Activated CD4-positive, alpha-beta memory T cell treated with anti-CD3 and anti-CD28 coated beads, Interleukin-2, amount 10 ng/mL, durations not matched to agents 7 days and 5 days (primary cell): ENCODE measurements around the gene RUSC1. TPM values are rescaled to one million over a fixed set of nuclear protein-coding genes. Genes with fewer than 3 reads are reported as not detected.
"Not testable (repeated sequence)": the region's sequence is repeated elsewhere in the genome, so short reads cannot be mapped to it uniquely, and the experiment has no call there.

Experiments
- CTCF ChIA-PET: fragments of 350-600 bp; sonication (Branson Sonifier 250); formaldehyde crosslinking; loops from one replicate; lab custom pipeline; 2021; ENCODE audit warnings: antibody characterized with exemption, inconsistent platforms; lab: Charles Lee
- POLR2A ChIA-PET: fragments of 350-600 bp; sonication (Branson Sonifier 250); formaldehyde crosslinking; loops from one replicate; lab custom pipeline; 2021; ENCODE audit warnings: antibody characterized with exemption; lab: Charles Lee
- DNase-seq: peaks from one replicate; pipeline ENCODE4 v3.0.0-alpha.2; 2020
- H3K27ac Mint-ChIP-seq: one replicate; pipeline ENCODE4 v1.8.0; 2021; ENCODE audit warnings: mild to moderate bottlenecking, mixed read lengths
- H3K27me3 Mint-ChIP-seq: one replicate; pipeline ENCODE4 v1.8.0; 2021; ENCODE audit warnings: mixed read lengths
- H3K36me3 Mint-ChIP-seq: one replicate; pipeline ENCODE4 v1.8.0; 2021; ENCODE audit warnings: low read depth, mixed read lengths
- H3K4me1 Mint-ChIP-seq: one replicate; pipeline ENCODE4 v1.8.0; 2021; ENCODE audit warnings: mixed read lengths
- H3K4me3 Mint-ChIP-seq: one replicate; pipeline ENCODE4 v1.8.0; 2021; ENCODE audit warnings: mild to moderate bottlenecking, mixed read lengths
- H3K9me3 Mint-ChIP-seq: one replicate; pipeline ENCODE4 v1.8.0; 2021; ENCODE audit warnings: mixed read lengths
- total RNA-seq, 2 experiments: library from RNA; stranded (reverse); gene quantifications; one replicate each; pipeline ENCODE4 v1.2.3, GENCODE V29; 2021

RUSC1 gene
- total RNA-seq, 2 experiments from 2014 or later: 24.6 to 26.2 TPM

DNA sequence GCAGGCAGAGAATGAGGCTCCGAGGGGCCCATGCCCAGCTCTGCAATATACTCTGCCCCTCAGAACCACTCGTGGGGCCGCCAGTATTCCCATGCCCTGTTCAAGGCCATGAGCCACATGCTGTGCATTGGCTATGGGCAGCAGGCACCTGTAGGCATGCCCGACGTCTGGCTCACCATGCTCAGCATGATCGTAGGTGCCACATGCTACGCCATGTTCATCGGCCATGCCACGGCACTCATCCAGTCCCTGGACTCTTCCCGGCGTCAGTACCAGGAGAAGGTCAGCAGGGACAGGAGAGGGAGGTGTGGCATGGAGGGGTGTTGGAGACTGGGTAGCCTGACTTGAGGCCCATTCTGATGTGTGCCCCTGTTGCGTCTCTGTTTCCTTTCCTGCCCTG lies 36.2 kb upstream of the RUSC1 start:
- POLR2A ChIA-PET: no interaction called here

DNA sequence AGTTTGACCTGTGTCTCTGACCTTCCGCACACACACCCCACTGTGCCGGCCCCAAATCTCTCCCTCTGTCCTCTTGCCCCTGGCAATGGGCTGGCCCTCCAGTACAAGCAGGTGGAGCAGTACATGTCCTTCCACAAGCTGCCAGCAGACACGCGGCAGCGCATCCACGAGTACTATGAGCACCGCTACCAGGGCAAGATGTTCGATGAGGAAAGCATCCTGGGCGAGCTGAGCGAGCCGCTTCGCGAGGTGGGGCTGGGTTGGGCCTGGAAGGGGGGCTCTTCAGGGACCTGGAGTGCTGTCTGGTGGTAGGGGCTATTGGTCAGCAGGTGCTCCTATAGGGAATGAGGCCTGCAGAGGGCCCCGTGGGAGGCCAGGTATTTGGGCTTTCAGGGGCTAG lies 35.6 kb upstream of the RUSC1 start:
- Mint-ChIP-seq H3K9me3 (no peaks in the 10 kb centered on the region), H3K4me1 (peaks cover 2% of the 10 kb centered on the region), H3K36me3 (no peaks in the 10 kb centered on the region), H3K27me3 (peaks cover under 1% of the 10 kb centered on the region), H3K4me3 (no peak overlapping the region), H3K27ac (no peak overlapping the region)
- ChIA-PET CTCF (no interaction called here), POLR2A (no interaction called here)
- no peak for DNase-seq

More for the DNA sequence above, 36.2 kb upstream of the RUSC1 start:
- Mint-ChIP-seq H3K27ac (no peak overlapping the region), H3K4me3 (no peak overlapping the region), H3K9me3 (no peaks in the 10 kb centered on the region), H3K27me3 (no peaks in the 10 kb centered on the region), H3K36me3 (no peaks in the 10 kb centered on the region), H3K4me1 (peaks cover 2% of the 10 kb centered on the region)
- no peak for DNase-seq
- CTCF ChIA-PET: no interaction called here

DNA sequence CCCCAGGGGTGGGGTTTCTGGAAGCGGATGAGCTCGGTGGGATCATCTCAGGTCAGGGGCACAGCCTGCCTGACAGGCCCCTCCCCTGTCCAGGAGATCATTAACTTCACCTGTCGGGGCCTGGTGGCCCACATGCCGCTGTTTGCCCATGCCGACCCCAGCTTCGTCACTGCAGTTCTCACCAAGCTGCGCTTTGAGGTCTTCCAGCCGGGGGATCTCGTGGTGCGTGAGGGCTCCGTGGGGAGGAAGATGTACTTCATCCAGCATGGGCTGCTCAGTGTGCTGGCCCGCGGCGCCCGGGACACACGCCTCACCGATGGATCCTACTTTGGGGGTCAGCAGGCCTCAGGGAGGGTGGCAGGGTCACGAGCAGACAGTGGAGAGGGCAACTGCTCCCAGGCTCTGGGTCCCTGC lies 35.1 kb upstream of the RUSC1 start:
- no peaks in the 10 kb centered on the region for H3K9me3 Mint-ChIP-seq
- no peaks in the 10 kb centered on the region for H3K36me3 Mint-ChIP-seq
- POLR2A ChIA-PET: interaction anchor here (1.4 kb wide), 1 partner anchor 22 kb away, joined by 6 read pairs; the partner anchor contains the start of gene FDPS
- CTCF ChIA-PET: no interaction called here
- H3K27me3 Mint-ChIP-seq: peaks cover 3% of the 10 kb centered on the region
- H3K4me3 Mint-ChIP-seq: no peak overlapping the region
- peaks cover 2% of the 10 kb centered on the region for H3K4me1 Mint-ChIP-seq
- DNase-seq: no peak
- no peak overlapping the region for H3K27ac Mint-ChIP-seq

GRCh38 chr1:155286544-155286943 lies 34.1 kb upstream of the RUSC1 start:
- no peak for DNase-seq
- Mint-ChIP-seq H3K4me1 (peaks cover 2% of the 10 kb centered on the region), H3K27ac (no peak overlapping the region), H3K9me3 (no peaks in the 10 kb centered on the region), H3K36me3 (no peaks in the 10 kb centered on the region), H3K27me3 (peaks cover 5% of the 10 kb centered on the region), H3K4me3 (no peak overlapping the region)
- ChIA-PET POLR2A (interaction anchor here (1.4 kb wide), 1 partner anchor 21 kb away, joined by 6 read pairs; the partner anchor contains the start of gene FDPS), CTCF (no interaction called here)

DNA sequence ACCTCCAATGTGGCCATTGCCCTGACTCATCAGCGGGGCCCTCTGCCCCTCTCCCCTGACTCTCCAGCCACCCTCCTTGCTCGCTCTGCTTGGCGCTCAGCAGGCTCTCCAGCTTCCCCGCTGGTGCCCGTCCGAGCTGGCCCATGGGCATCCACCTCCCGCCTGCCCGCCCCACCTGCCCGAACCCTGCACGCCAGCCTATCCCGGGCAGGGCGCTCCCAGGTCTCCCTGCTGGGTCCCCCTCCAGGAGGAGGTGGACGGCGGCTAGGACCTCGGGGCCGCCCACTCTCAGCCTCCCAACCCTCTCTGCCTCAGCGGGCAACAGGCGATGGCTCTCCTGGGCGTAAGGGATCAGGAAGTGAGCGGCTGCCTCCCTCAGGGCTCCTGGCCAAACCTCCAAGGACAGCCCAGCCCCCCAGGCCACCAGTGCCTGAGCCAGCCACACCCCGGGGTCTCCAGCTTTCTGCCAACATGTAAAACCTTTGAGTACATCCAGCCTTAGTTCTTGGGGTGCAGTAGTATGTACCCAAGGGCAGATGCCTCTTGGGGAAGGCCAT lies 32.6 kb upstream of the RUSC1 start:
- peaks cover 9% of the 10 kb centered on the region for H3K27me3 Mint-ChIP-seq
- H3K36me3 Mint-ChIP-seq: no peaks in the 10 kb centered on the region
- ChIA-PET POLR2A (no interaction called here), CTCF (no interaction called here)
- no peak for DNase-seq
- no peak overlapping the region for H3K4me3 Mint-ChIP-seq
- H3K4me1 Mint-ChIP-seq: no peaks in the 10 kb centered on the region
- no peak overlapping the region for H3K27ac Mint-ChIP-seq
- no peaks in the 10 kb centered on the region for H3K9me3 Mint-ChIP-seq

- H3K4me1 Mint-ChIP-seq, H3K27ac Mint-ChIP-seq, CTCF ChIA-PET, DNase-seq, POLR2A ChIA-PET, H3K4me3 Mint-ChIP-seq, H3K36me3 Mint-ChIP-seq, H3K9me3 Mint-ChIP-seq: not testable (repeated sequence)
- H3K27me3 Mint-ChIP-seq: peaks cover 33% of the 10 kb centered on the region
Observed at GRCh38 chr1:155291006-155291405, 29.7 kb upstream of the RUSC1 start.

DNA sequence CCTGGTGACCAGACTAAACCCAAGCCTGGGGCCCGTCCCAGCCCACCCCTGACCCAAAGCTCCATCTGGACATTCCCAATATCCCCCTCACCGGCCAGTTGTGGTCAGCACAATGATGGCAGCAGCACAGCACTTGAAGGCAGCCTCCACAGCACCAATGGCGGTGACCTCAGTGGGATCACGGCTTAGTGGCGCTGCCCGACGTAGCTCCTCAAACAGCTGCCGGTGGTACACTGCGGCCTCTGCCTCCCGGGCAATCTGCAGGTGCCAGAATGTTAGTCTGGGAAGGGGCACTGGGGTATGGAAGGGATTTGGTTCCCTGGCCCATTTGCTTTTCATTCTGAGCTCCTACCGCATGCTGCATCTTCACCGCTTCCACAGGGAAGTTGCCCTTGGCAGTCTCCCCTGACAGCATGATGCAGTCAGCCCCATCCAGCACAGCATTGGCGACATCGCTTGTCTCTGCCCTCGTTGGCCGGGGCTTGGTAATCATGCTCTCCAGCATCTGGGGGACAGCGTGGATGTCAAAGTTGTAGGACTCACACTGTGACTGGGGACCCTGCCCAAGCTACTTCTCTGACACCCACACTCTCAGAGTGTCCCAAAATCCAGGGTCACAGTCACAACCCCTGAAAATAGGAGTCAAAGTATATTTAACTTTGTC lies 27.5 kb upstream of the RUSC1 start:
- no peak overlapping the region for H3K27ac Mint-ChIP-seq
- POLR2A ChIA-PET: interaction anchor here (0.6 kb wide), 1 partner anchor 15 kb away, joined by 3 read pairs; the partner anchor contains the start of gene FDPS
- no peak overlapping the region for H3K4me3 Mint-ChIP-seq
- no peaks in the 10 kb centered on the region for H3K9me3 Mint-ChIP-seq
- peaks cover 8% of the 10 kb centered on the region for H3K4me1 Mint-ChIP-seq
- CTCF ChIA-PET: interaction anchor here (1.4 kb wide), 1 partner anchor 42 kb away, joined by 4 read pairs; no protein-coding TSS in a partner anchor
- no peak for DNase-seq
- peaks cover 48% of the 10 kb centered on the region for H3K27me3 Mint-ChIP-seq
- H3K36me3 Mint-ChIP-seq: no peaks in the 10 kb centered on the region

DNA sequence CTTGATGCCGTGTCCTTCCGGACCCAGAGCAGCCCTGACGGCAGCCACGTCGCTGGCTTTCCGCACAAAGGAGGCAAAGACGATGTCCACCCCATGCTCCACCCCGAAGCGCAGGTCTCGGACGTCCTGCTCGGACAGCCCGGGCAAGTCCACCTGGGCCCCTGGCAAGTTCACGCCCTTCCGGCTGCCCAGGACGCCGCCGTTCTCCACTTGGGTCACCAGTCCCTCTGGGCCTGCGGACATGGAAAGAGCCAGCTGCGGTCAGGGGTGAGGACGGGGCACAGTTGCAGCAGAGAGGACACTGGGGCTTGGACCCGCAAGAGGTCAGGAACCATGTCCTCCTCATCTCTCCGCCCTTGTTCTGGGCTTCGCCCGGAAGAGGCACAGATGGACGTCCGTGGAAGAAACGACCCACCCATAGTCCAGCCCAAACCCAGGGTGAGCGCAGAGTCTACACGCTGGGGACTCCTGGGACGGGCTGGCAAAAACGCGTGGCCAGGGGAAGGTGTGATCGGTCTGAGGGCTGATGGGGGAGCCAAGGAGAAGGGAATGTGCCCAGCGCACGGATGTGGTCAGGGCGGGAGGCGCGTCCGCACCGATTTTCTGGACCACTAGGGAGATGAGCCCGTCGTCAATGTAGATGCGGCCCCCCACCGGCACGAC lies 26.0 kb upstream of the RUSC1 start:
- Mint-ChIP-seq H3K4me1 (peaks cover 8% of the 10 kb centered on the region), H3K4me3 (no peak overlapping the region), H3K36me3 (no peaks in the 10 kb centered on the region), H3K27ac (no peak overlapping the region), H3K9me3 (no peaks in the 10 kb centered on the region), H3K27me3 (peaks cover 48% of the 10 kb centered on the region)
- no peak for DNase-seq
- ChIA-PET POLR2A (no interaction called here), CTCF (interaction anchor here (0.5 kb wide), 1 partner anchor 18 kb away, joined by 4 read pairs; no protein-coding TSS in a partner anchor)

GRCh38 chr1:155295183-155295941 lies 25.3 kb upstream of the RUSC1 start:
- no peaks in the 10 kb centered on the region for H3K9me3 Mint-ChIP-seq
- H3K36me3 Mint-ChIP-seq: no peaks in the 10 kb centered on the region
- POLR2A ChIA-PET: no interaction called here
- H3K27me3 Mint-ChIP-seq: peaks cover 46% of the 10 kb centered on the region
- no peak overlapping the region for H3K4me3 Mint-ChIP-seq
- no peak for DNase-seq
- no peak overlapping the region for H3K27ac Mint-ChIP-seq
- CTCF ChIA-PET: interaction anchor here (0.5 kb wide), 1 partner anchor 18 kb away, joined by 4 read pairs; no protein-coding TSS in a partner anchor
- H3K4me1 Mint-ChIP-seq: peaks cover 8% of the 10 kb centered on the region

- Mint-ChIP-seq H3K9me3 (no peaks in the 10 kb centered on the region), H3K4me3 (no peak overlapping the region), H3K4me1 (peaks cover 8% of the 10 kb centered on the region), H3K36me3 (no peaks in the 10 kb centered on the region), H3K27ac (no peak overlapping the region), H3K27me3 (peaks cover 46% of the 10 kb centered on the region)
- ChIA-PET POLR2A (no interaction called here), CTCF (no interaction called here)
- DNase-seq: no peak
Observed at GRCh38 chr1:155295942-155296267, 24.8 kb upstream of the RUSC1 start.

DNA sequence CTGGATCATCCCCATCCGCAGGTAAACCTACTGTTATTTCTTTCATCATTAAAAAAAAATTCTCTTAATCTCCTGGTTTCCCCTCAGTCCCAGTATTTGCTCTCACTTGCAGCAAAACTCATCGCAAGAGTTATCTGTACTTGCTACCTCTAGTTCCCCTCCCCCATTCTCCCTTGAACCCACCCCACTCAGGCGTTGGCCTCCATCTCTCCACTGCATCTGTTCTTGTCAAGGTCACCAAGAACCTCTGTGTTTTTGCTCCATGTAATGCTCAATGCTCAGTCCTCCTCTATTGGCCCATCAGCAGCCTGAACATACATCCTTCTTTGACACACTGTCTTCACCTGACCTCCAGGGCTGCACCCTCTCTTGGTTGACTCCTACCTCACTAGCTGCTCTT lies 24.0 kb upstream of the RUSC1 start:
- Mint-ChIP-seq H3K9me3 (no peaks in the 10 kb centered on the region), H3K27me3 (peaks cover 43% of the 10 kb centered on the region), H3K36me3 (no peaks in the 10 kb centered on the region), H3K27ac (no peak overlapping the region), H3K4me3 (no peak overlapping the region), H3K4me1 (peaks cover 8% of the 10 kb centered on the region)
- DNase-seq: no peak
- ChIA-PET CTCF (no interaction called here), POLR2A (no interaction called here)

DNA sequence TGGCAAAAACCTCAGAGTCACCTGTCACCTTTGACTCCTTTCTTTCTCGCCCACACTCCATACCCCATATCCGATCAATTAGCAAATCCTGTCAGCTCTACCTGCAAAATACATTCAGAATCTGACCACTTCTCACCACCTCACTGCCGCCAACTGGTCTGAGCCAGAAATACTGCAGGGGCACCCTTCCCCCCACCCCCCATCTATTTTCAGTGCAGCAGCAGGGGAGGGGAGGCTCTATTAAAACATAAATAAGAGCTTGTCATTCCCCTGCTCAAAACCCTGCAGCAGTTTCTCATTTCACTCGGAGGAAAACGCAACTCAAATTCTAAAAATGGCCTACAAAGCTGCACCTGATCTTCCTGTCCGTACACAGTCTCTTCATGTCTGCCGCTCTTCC lies 23.3 kb upstream of the RUSC1 start:
- no peaks in the 10 kb centered on the region for H3K9me3 Mint-ChIP-seq
- ChIA-PET POLR2A (interaction anchor here (1.1 kb wide), 1 partner anchor 20 kb away, joined by 3 read pairs; no protein-coding TSS in a partner anchor), CTCF (no interaction called here)
- H3K36me3 Mint-ChIP-seq: no peaks in the 10 kb centered on the region
- H3K27me3 Mint-ChIP-seq: peaks cover 39% of the 10 kb centered on the region
- H3K4me3 Mint-ChIP-seq: no peak overlapping the region
- H3K4me1 Mint-ChIP-seq: peaks cover 8% of the 10 kb centered on the region
- H3K27ac Mint-ChIP-seq: no peak overlapping the region
- DNase-seq: no peak

- Mint-ChIP-seq H3K36me3 (no peaks in the 10 kb centered on the region), H3K4me1 (peaks cover 4% of the 10 kb centered on the region), H3K27me3 (peaks cover 22% of the 10 kb centered on the region), H3K9me3 (no peaks in the 10 kb centered on the region), H3K4me3 (no peak overlapping the region), H3K27ac (no peak overlapping the region)
- ChIA-PET CTCF (no interaction called here), POLR2A (interaction anchor here (0.7 to 1.2 kb wide), 2 partner anchors 23 to 27 kb away, joined by 3 read pairs; no protein-coding TSS in a partner anchor)
- DNase-seq: no peak
Observed at GRCh38 chr1:155300024-155300423, 20.7 kb upstream of the RUSC1 start.
